Stimulated activated CD8-positive, alpha-beta memory T cell treated with anti-CD3 and anti-CD28 coated beads, Interleukin-4, amount 100 ng/mL, for 24 hours (primary cell): ENCODE data around the gene CDX1.
A peak's percentile ranks its signal among the peaks of the same experiment; 100 is the strongest.

Experiments
- DNase-seq: peaks from one replicate; pipeline ENCODE4 v3.0.0-alpha.2; 2020; ENCODE audit warnings: low read depth

The CDX1 gene

GRCh38 chr5:150208187-150209098, 41.9 kb downstream of the CDX1 start:
- no peak for DNase-seq

- DNase-seq = peak; percentile 12
Observed at GRCh38 chr5:150209099-150209635, 42.6 kb downstream of the CDX1 start.

GRCh38 chr5:150210644-150211043, 44.1 kb downstream of the CDX1 start:
- DNase-seq = no peak

GRCh38 chr5:150211156-150212030, 44.8 kb downstream of the CDX1 start:
- no peak for DNase-seq

- DNase-seq = no peak
Observed at GRCh38 chr5:150213530-150213929, 47.0 kb downstream of the CDX1 start.

- no peak for DNase-seq
Observed at GRCh38 chr5:150214289-150214688, 47.7 kb downstream of the CDX1 start.

- no peak for DNase-seq
Observed at GRCh38 chr5:150215979-150216944, 49.7 kb downstream of the CDX1 start.

GRCh38 chr5:150217038-150217437, 50.5 kb downstream of the CDX1 start:
- DNase-seq = no peak

- peak; percentile 72 for DNase-seq
Observed at GRCh38 chr5:150217873-150218692, 51.5 kb downstream of the CDX1 start.

- DNase-seq = no peak
Observed at GRCh38 chr5:150218693-150219035, 52.1 kb downstream of the CDX1 start.

GRCh38 chr5:150219142-150219541, 52.6 kb downstream of the CDX1 start:
- no peak for DNase-seq

GRCh38 chr5:150219861-150220260, 53.3 kb downstream of the CDX1 start:
- DNase-seq = no peak

GRCh38 chr5:150221471-150221870, 54.9 kb downstream of the CDX1 start:
- no peak for DNase-seq

GRCh38 chr5:150222906-150223305, 56.3 kb downstream of the CDX1 start:
- DNase-seq = no peak

- DNase-seq = no peak
Observed at GRCh38 chr5:150223474-150223873, 56.9 kb downstream of the CDX1 start.

GRCh38 chr5:150224483-150225027, 58.0 kb downstream of the CDX1 start:
- no peak for DNase-seq

- DNase-seq = no peak
Observed at GRCh38 chr5:150227036-150227435, 60.5 kb downstream of the CDX1 start.

GRCh38 chr5:150227606-150228273, 61.2 kb downstream of the CDX1 start:
- no peak for DNase-seq

- DNase-seq = no peak
Observed at GRCh38 chr5:150229571-150229970, 63.0 kb downstream of the CDX1 start.

GRCh38 chr5:150230842-150231241, 64.3 kb downstream of the CDX1 start:
- DNase-seq = no peak
